Type B pancreatic cell (in vitro differentiated cells): ENCODE data around the gene FAM120B. TPM values are rescaled to one million over a fixed set of nuclear protein-coding genes. Genes with fewer than 3 reads are reported as not detected.

ENCODE experiments used
- DNase-seq: peaks from one replicate; pipeline ENCODE4 v3.0.0; 2021; ENCODE audit warnings: mixed read lengths; ENCODE audit not compliant: unreplicated experiment; ENCODE audit errors: extremely low spot score
- H3K27ac Mint-ChIP-seq: 2 replicates; pipeline ENCODE4 v1.8.0; 2021; ENCODE audit warnings: mild to moderate bottlenecking, mixed read lengths
- H3K27me3 Mint-ChIP-seq: 2 replicates; pipeline ENCODE4 v1.8.0; 2021; ENCODE audit warnings: mixed read lengths
- H3K36me3 Mint-ChIP-seq: 2 replicates; pipeline ENCODE4 v1.8.0; 2021; ENCODE audit warnings: mixed read lengths
- H3K4me1 Mint-ChIP-seq: one replicate; pipeline ENCODE4 v1.8.0; 2021; ENCODE audit warnings: mixed read lengths; ENCODE audit not compliant: unreplicated experiment
- H3K4me3 Mint-ChIP-seq: 2 replicates; pipeline ENCODE4 v1.8.0; 2021; ENCODE audit warnings: mild to moderate bottlenecking, mixed read lengths
- H3K9me3 Mint-ChIP-seq: 2 replicates; pipeline ENCODE4 v1.8.0; 2021; ENCODE audit warnings: mixed read lengths
- CTCF ChIP-seq: fragments of 200-600 bp; sonication (generic); conservative IDR thresholded peaks from 2 replicates; pipeline ENCODE4 v1.5.0; 2021; ENCODE audit warnings: antibody characterized with exemption, mild to moderate bottlenecking
- total RNA-seq: library from RNA; stranded (reverse); gene quantifications from 2 replicates; pipeline ENCODE4 v1.2.1, GENCODE V29; 2021; ENCODE audit warnings: low replicate concordance

The FAM120B gene
- total RNA-seq, 1 donor from 2014 or later = 40.5 TPM

- TF ChIP-seq CTCF = no peak
- DNase-seq = no peak
- Mint-ChIP-seq H3K27ac (no peak overlapping the region), H3K4me1 (peaks cover 5% of the 10 kb centered on the region), H3K4me3 (no peak overlapping the region), H3K9me3 (no peaks in the 10 kb centered on the region), H3K36me3 (no peaks in the 10 kb centered on the region), H3K27me3 (peaks cover 8% of the 10 kb centered on the region)
Measured at GRCh38 chr6:170420283-170420682, 113.7 kb downstream of the FAM120B start.

- Mint-ChIP-seq H3K27ac (no peak overlapping the region), H3K4me1 (peaks cover 5% of the 10 kb centered on the region), H3K4me3 (no peak overlapping the region), H3K27me3 (peaks cover 8% of the 10 kb centered on the region), H3K36me3 (no peaks in the 10 kb centered on the region), H3K9me3 (no peaks in the 10 kb centered on the region)
- DNase-seq = peak; percentile 58
- TF ChIP-seq CTCF = no peak
Measured at GRCh38 chr6:170420791-170421776, 114.5 kb downstream of the FAM120B start.

- Mint-ChIP-seq H3K27me3 (peaks cover 8% of the 10 kb centered on the region), H3K9me3 (no peaks in the 10 kb centered on the region), H3K36me3 (no peaks in the 10 kb centered on the region), H3K4me3 (no peak overlapping the region), H3K4me1 (peaks cover 5% of the 10 kb centered on the region), H3K27ac (no peak overlapping the region)
- TF ChIP-seq CTCF = no peak
- DNase-seq = peak; percentile 50
Measured at GRCh38 chr6:170421921-170422320, 115.4 kb downstream of the FAM120B start.

- peak overlapping the region; percentile 57 for H3K4me3 Mint-ChIP-seq
- peaks cover 8% of the 10 kb centered on the region for H3K27me3 Mint-ChIP-seq
- DNase-seq = peak; percentile 69
- H3K27ac Mint-ChIP-seq = no peak overlapping the region
- no peaks in the 10 kb centered on the region for H3K36me3 Mint-ChIP-seq
- peaks cover 5% of the 10 kb centered on the region for H3K4me1 Mint-ChIP-seq
- no peak for TF ChIP-seq CTCF
- no peaks in the 10 kb centered on the region for H3K9me3 Mint-ChIP-seq
Measured at GRCh38 chr6:170423030-170423429, 116.5 kb downstream of the FAM120B start.

GRCh38 chr6:170423814-170424603, 117.5 kb downstream of the FAM120B start:
- no peak for TF ChIP-seq CTCF
- Mint-ChIP-seq H3K36me3 (no peaks in the 10 kb centered on the region), H3K4me1 (peaks cover 5% of the 10 kb centered on the region), H3K4me3 (no peak overlapping the region), H3K27ac (no peak overlapping the region), H3K9me3 (no peaks in the 10 kb centered on the region), H3K27me3 (peaks cover 8% of the 10 kb centered on the region)
- peak; percentile 53 for DNase-seq
